PC-3 (cell line): ENCODE measurements around the gene KCNJ12. TPM values are rescaled to one million over a fixed set of nuclear protein-coding genes. Genes with fewer than 3 reads are reported as not detected.

ENCODE experiments used
- ATAC-seq: fragments of 200-7000 bp; cut with Tn5 transposase; 2 replicates; pipeline ENCODE4 v1.9.1; 2020; ENCODE audit warnings: mild to moderate bottlenecking, moderate library complexity
- BruUV-seq: library from RNA; stranded (reverse); fragments of 400-500 nt; replicated peaks from 2 replicates; lab custom pipeline; 2021; lab: Mats Ljungman, UMichigan
- CTCF ChIA-PET: fragments of 300-600 bp; sonication (Branson Sonifier 250); formaldehyde crosslinking; loops from one replicate; lab custom pipeline; 2022; ENCODE audit warnings: antibody characterized with exemption; lab: Charles Lee
- POLR2A ChIA-PET: fragments of 300-600 bp; sonication (Branson Sonifier 250); formaldehyde crosslinking; loops from one replicate; lab custom pipeline; 2022; ENCODE audit warnings: antibody characterized with exemption; ENCODE audit not compliant: unreplicated experiment; lab: Charles Lee
- DNase-seq: peaks from one replicate; pipeline ENCODE4 v3.0.0-alpha.2; 2015
- H2AFZ ChIP-seq: fragments of 300-600 bp; sonication (generic); 2 replicates; pipeline ENCODE4 v1.6.0; 2016; ENCODE audit warnings: antibody characterized with exemption, low read length
- H3F3A ChIP-seq: fragments of 300-600 bp; sonication (generic); one replicate; pipeline ENCODE4 v1.6.0; 2017; ENCODE audit warnings: antibody characterized with exemption, low read length, control low read depth, mild to moderate bottlenecking; ENCODE audit not compliant: unreplicated experiment
- H3K27ac ChIP-seq: fragments of 300-600 bp; sonication (generic); 2 replicates; pipeline ENCODE4 v1.5.1; 2016; ENCODE audit warnings: mild to moderate bottlenecking, low read length
- H3K27me3 ChIP-seq: fragments of 300-600 bp; sonication (generic); 2 replicates; pipeline ENCODE4 v1.6.1; 2016; ENCODE audit warnings: low read length, mixed read lengths
- H3K36me3 ChIP-seq: fragments of 300-600 bp; sonication (generic); 2 replicates; pipeline ENCODE4 v1.6.1; 2016; ENCODE audit warnings: low read depth, mixed run types, low read length, mixed read lengths
- H3K4me1 ChIP-seq: fragments of 300-600 bp; sonication (generic); 2 replicates; pipeline ENCODE4 v1.5.1; 2016; ENCODE audit warnings: low read length; ENCODE audit not compliant: insufficient read depth
- H3K4me2 ChIP-seq: fragments of 300-600 bp; sonication (generic); 2 replicates; pipeline ENCODE4 v1.6.0; 2016; ENCODE audit warnings: low read length
- H3K4me3 ChIP-seq: fragments of 300-600 bp; sonication (generic); 2 replicates; pipeline ENCODE4 v1.5.1; 2016; ENCODE audit warnings: mild to moderate bottlenecking, low read length, mixed read lengths
- H3K79me2 ChIP-seq: fragments of 300-600 bp; sonication (generic); 2 replicates; pipeline ENCODE4 v1.6.1; 2017; ENCODE audit warnings: low read length, mixed read lengths
- H3K9ac ChIP-seq: fragments of 300-600 bp; sonication (generic); 2 replicates; pipeline ENCODE4 v1.6.0; 2016; ENCODE audit warnings: mild to moderate bottlenecking, low read length
- H3K9me2 ChIP-seq: fragments of 300-600 bp; sonication (generic); replicated peaks from 2 replicates; pipeline ENCODE4 v1.6.1; 2016; ENCODE audit warnings: mixed run types, low read length, mixed read lengths
- H3K9me3 ChIP-seq: fragments of 300-600 bp; sonication (generic); 2 replicates; pipeline ENCODE4 v1.6.1; 2016; ENCODE audit warnings: low read length, mixed read lengths
- H4K20me1 ChIP-seq: fragments of 300-600 bp; sonication (generic); 2 replicates; pipeline ENCODE4 v1.6.1; 2016; ENCODE audit warnings: low read length, mixed read lengths
- CTCF ChIP-seq: fragments of 300-600 bp; sonication (generic); conservative IDR thresholded peaks from 2 replicates; pipeline ENCODE4 v1.5.1; 2017; ENCODE audit warnings: antibody characterized with exemption, low read depth, mild to moderate bottlenecking, low read length
- EZH2 ChIP-seq: fragments of 300-600 bp; sonication (generic); IDR thresholded peaks from one replicate; pipeline ENCODE4 v1.6.1; 2017; ENCODE audit warnings: antibody characterized with exemption, mild to moderate bottlenecking, low read length; ENCODE audit not compliant: unreplicated experiment
- EZH2phosphoT487 ChIP-seq: fragments of 300-600 bp; sonication (generic); IDR thresholded peaks from 2 replicates; pipeline ENCODE4 v1.6.1; 2018; ENCODE audit warnings: mild to moderate bottlenecking, antibody characterized with exemption, low read length, borderline replicate concordance
- intact Hi-C: fragments of 100-400 bp; cut with micrococcal nuclease; formaldehyde crosslinking; loops from 2 replicates; pipeline ENCODE4 v1.9.0; 2023
- total RNA-seq: library from RNA; depleted of rRNA; stranded (reverse); fragments of >200 nt; gene quantifications from 2 replicates; pipeline ENCODE4 v1.2.3, GENCODE V29; 2014; rRNA removed

KCNJ12 gene
- total RNA-seq, 1 experiment from 2014 or later, result 11.1 TPM

GRCh38 chr17:21467739-21468490, 91.8 kb downstream of the KCNJ12 start:
- no peak for TF ChIP-seq CTCF
- TF ChIP-seq EZH2phosphoT487, result no peak
- no peak for TF ChIP-seq EZH2
- ChIA-PET POLR2A (no interaction called here), CTCF (no interaction called here)
- no peaks in the 10 kb centered on the region for H3K4me1 ChIP-seq
- no TSS peak for BruUV-seq
- no peak overlapping the region for H3K4me2 ChIP-seq
- H3K9ac ChIP-seq, result no peak overlapping the region
- intact Hi-C loops, result no loop called here
- H3K27ac ChIP-seq, result no peak overlapping the region
- H3K4me3 ChIP-seq, result no peak overlapping the region
- H4K20me1 ChIP-seq, result no peaks in the 10 kb centered on the region
- ATAC-seq (no peak), DNase-seq (no peak)
- no peaks in the 10 kb centered on the region for H3F3A ChIP-seq
- no peak overlapping the region for H2AFZ ChIP-seq
- no peaks in the 10 kb centered on the region for H3K36me3 ChIP-seq
- no peaks in the 10 kb centered on the region for H3K9me2 ChIP-seq
- H3K9me3 ChIP-seq, result no peaks in the 10 kb centered on the region
- H3K79me2 ChIP-seq, result no peaks in the 10 kb centered on the region
- peaks cover 66% of the 10 kb centered on the region for H3K27me3 ChIP-seq

Other genes with a start within 250 kb of the KCNJ12 start
- 29.5 and 38.4 TPM in 2 replicates for gene DHRS7B, start 249.4 kb upstream of the KCNJ12 start, total RNA-seq
- 58.1 and 70.8 TPM in 2 replicates for gene TMEM11, start 162.2 kb upstream of the KCNJ12 start, total RNA-seq
- gene NATD1, start 122.9 kb upstream of the KCNJ12 start, total RNA-seq, result 0.69 and 0.73 TPM in 2 replicates
- 54.0 and 75.2 TPM in 2 replicates for gene MAP2K3, start 91.6 kb upstream of the KCNJ12 start, total RNA-seq